Fibroblast of pulmonary artery (primary cell): Measurements from ENCODE around the gene FGFBP2.

Experiments used
- DNase-seq: peaks from one replicate; pipeline ENCODE4 v3.0.0-alpha.2; 2010; ENCODE audit warnings: low read depth
- H3K4me3 ChIP-seq: replicated peaks from 2 replicates; pipeline ENCODE4 v1.5.1; 2011; ENCODE audit warnings: low read depth, mild to moderate bottlenecking, control low read depth, low read length, moderate library complexity
- CTCF ChIP-seq: IDR thresholded peaks from 2 replicates; pipeline ENCODE4 v1.5.1; 2011; ENCODE audit warnings: mild to moderate bottlenecking, control low read depth, low read length, inconsistent platforms; ENCODE audit errors: missing control alignments

FGFBP2 gene

GRCh38 chr4:15931451-15932210, 31.3 kb downstream of the FGFBP2 start:
- no peak for TF ChIP-seq CTCF
- no peak overlapping the region for H3K4me3 ChIP-seq
- DNase-seq: no peak

- peak; percentile 7 for DNase-seq
- no peak overlapping the region for H3K4me3 ChIP-seq
- no peak for TF ChIP-seq CTCF
These were observed 32.7 kb downstream of the FGFBP2 start for GRCh38 chr4:15930314-15930713.

GRCh38 chr4:15929540-15929939, 33.4 kb downstream of the FGFBP2 start:
- no peak for DNase-seq
- no peak for TF ChIP-seq CTCF
- no peak overlapping the region for H3K4me3 ChIP-seq

- DNase-seq: no peak
- TF ChIP-seq CTCF: no peak
- H3K4me3 ChIP-seq: no peak overlapping the region
These were observed 34.1 kb downstream of the FGFBP2 start for GRCh38 chr4:15928883-15929282.

GRCh38 chr4:15926486-15926885, 36.5 kb downstream of the FGFBP2 start:
- DNase-seq: peak; percentile 29
- no peak overlapping the region for H3K4me3 ChIP-seq
- TF ChIP-seq CTCF: no peak

GRCh38 chr4:15925830-15926229, 37.1 kb downstream of the FGFBP2 start:
- no peak for TF ChIP-seq CTCF
- no peak for DNase-seq

GRCh38 chr4:15921592-15921932, 41.4 kb downstream of the FGFBP2 start:
- no peak overlapping the region for H3K4me3 ChIP-seq
- no peak for TF ChIP-seq CTCF
- DNase-seq: no peak

More at GRCh38 chr4:15925830-15926229, 37.1 kb downstream of the FGFBP2 start:
- H3K4me3 ChIP-seq: no peak overlapping the region
